ENCODE results near the gene FGF1. TPM values are rescaled to one million over a fixed set of nuclear protein-coding genes. Genes with fewer than 3 reads are reported as not detected.

The FGF1 gene
- total and polyA plus RNA-seq, 2 of the 4 experiments (the other 2 are of a cell fraction): 7.6 to 7.7 TPM

DNA sequence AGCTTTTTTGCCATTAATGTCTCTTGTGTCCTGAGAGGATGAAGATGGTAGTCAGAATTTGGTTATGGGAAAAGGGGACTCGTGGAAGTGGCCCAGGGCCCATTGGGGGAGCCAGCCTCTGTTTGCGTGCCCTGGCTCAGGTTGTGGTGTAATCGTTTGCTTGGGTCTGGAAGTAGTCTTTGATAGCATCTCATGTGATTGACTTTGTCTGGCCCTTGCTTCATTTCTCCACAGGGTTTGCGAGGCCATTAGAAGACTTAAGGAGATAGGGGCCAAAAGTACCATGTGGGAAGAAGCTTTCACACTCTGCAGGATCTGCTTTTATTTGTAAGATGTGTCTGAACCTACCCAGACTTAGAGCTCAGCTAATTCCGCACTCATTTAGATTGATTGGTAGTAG, 114.5 kb downstream of the FGF1 start:
- in situ Hi-C loops (cut with MboI; ENCODE audit: low sequenced_read_pairs): no loop called here
- ChIA-PET CTCF (no interaction called here), POLR2A (ENCODE audit: unreplicated experiment) (no interaction called here)

More for the DNA sequence above, 114.5 kb downstream of the FGF1 start:
- H3K4ac ChIP-seq (ENCODE audit: low read depth, low read length): no peak overlapping the region
- no peak overlapping the region; a peak in 1 of 4 replicates for H4K8ac ChIP-seq (ENCODE audit: low read depth in 2 of 2, low read length in 2 of 2)
- no peak overlapping the region for H2BK5ac ChIP-seq (ENCODE audit: low read depth, low read length, poor library complexity, severe bottlenecking)
- H3K56ac ChIP-seq (ENCODE audit: extremely low read depth, insufficient read depth, low read length): no peak overlapping the region
- H3K9ac ChIP-seq (ENCODE audit: low read depth, low read length): no peak overlapping the region
- no peaks in the 10 kb centered on the region for H3K79me1 ChIP-seq (ENCODE audit: low read depth in 1 of 2, low read length in 2 of 2)
- no peak for TF ChIP-seq MXI1 (IDR thresholded peaks at IDR 0.05; ENCODE audit: borderline replicate concordance, low read depth, low read length)
- no peak for TF ChIP-seq RFX5 (IDR thresholded peaks at IDR 0.05; ENCODE audit: low read depth, low read length)
- no peak for TF ChIP-seq FOS (IDR thresholded peaks at IDR 0.05; ENCODE audit: low read depth, low read length)
- TF ChIP-seq SMC3 (IDR thresholded peaks at IDR 0.05; ENCODE audit: low read depth, low read length): no peak
- TF ChIP-seq POLR2A (IDR thresholded peaks at IDR 0.05; ENCODE audit: low read depth, low read length): no peak
- no peak for TF ChIP-seq RCOR1 (IDR thresholded peaks at IDR 0.05; ENCODE audit: insufficient replicate concordance, low read length)
- no peak for TF ChIP-seq CHD1 (IDR thresholded peaks at IDR 0.05; ENCODE audit: low read depth, low read length)
- no peak for TF ChIP-seq NFE2L2 (IDR thresholded peaks at IDR 0.05; ENCODE audit: low read depth, low read length)
- TF ChIP-seq, protein P1, sequence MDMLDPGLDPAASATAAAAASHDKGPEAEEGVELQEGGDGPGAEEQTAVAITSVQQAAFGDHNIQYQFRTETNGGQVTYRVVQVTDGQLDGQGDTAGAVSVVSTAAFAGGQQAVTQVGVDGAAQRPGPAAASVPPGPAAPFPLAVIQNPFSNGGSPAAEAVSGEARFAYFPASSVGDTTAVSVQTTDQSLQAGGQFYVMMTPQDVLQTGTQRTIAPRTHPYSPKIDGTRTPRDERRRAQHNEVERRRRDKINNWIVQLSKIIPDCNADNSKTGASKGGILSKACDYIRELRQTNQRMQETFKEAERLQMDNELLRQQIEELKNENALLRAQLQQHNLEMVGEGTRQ (IDR thresholded peaks at IDR 0.05; ENCODE audit: low read depth, low read length): no peak
- TF ChIP-seq BHLHE40 (IDR thresholded peaks at IDR 0.05; ENCODE audit: low read depth, low read length): no peak
- TF ChIP-seq, protein P2, sequence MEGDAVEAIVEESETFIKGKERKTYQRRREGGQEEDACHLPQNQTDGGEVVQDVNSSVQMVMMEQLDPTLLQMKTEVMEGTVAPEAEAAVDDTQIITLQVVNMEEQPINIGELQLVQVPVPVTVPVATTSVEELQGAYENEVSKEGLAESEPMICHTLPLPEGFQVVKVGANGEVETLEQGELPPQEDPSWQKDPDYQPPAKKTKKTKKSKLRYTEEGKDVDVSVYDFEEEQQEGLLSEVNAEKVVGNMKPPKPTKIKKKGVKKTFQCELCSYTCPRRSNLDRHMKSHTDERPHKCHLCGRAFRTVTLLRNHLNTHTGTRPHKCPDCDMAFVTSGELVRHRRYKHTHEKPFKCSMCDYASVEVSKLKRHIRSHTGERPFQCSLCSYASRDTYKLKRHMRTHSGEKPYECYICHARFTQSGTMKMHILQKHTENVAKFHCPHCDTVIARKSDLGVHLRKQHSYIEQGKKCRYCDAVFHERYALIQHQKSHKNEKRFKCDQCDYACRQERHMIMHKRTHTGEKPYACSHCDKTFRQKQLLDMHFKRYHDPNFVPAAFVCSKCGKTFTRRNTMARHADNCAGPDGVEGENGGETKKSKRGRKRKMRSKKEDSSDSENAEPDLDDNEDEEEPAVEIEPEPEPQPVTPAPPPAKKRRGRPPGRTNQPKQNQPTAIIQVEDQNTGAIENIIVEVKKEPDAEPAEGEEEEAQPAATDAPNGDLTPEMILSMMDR (conservative IDR thresholded peaks at IDR 0.05; ENCODE audit: low read depth, low read length): no peak
- no peak for TF ChIP-seq MAZ (IDR thresholded peaks at IDR 0.05; ENCODE audit: borderline replicate concordance, low read depth, low read length)
- TF ChIP-seq MAFK (IDR thresholded peaks at IDR 0.05; ENCODE audit: low read depth, low read length): no peak
- TF ChIP-seq, protein P3, sequence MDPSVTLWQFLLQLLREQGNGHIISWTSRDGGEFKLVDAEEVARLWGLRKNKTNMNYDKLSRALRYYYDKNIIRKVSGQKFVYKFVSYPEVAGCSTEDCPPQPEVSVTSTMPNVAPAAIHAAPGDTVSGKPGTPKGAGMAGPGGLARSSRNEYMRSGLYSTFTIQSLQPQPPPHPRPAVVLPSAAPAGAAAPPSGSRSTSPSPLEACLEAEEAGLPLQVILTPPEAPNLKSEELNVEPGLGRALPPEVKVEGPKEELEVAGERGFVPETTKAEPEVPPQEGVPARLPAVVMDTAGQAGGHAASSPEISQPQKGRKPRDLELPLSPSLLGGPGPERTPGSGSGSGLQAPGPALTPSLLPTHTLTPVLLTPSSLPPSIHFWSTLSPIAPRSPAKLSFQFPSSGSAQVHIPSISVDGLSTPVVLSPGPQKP (IDR thresholded peaks at IDR 0.05; ENCODE audit: borderline replicate concordance, low read depth, low read length): no peak
- TF ChIP-seq CEBPB (IDR thresholded peaks at IDR 0.05; ENCODE audit: low read depth, low read length): no peak
- no peak for TF ChIP-seq RAD21 (IDR thresholded peaks at IDR 0.05; ENCODE audit: low read length)
- DNase-seq (no peak), ATAC-seq (ENCODE audit: low read depth) (no peak)
- H4K5ac ChIP-seq (ENCODE audit: low read depth, low read length): no peak overlapping the region
- peaks cover 10% of the 10 kb centered on the region for H3K4me1 ChIP-seq (ENCODE audit: control insufficient read depth, insufficient read depth, low read length)
- no peak overlapping the region for H3K14ac ChIP-seq (replicated peaks; ENCODE audit: low read depth, low read length)
- H2BK20ac ChIP-seq (ENCODE audit: low read depth, low read length): no peak overlapping the region
- WGBS, 2 experiments (ENCODE audit: extremely low coverage in 2 of 2, insufficient read length in 1 of 2): no CpG with 5 or more reads among the region's 5 CpGs
- intact Hi-C loops (cut with micrococcal nuclease) (no loop called here), dilution Hi-C loops (cut with HindIII; ENCODE audit: low sequenced_read_pairs, unreplicated experiment) (no loop called here)
- no peak overlapping the region for H3K23ac ChIP-seq (ENCODE audit: low read depth, low read length)
- H3K18ac ChIP-seq (ENCODE audit: low read depth, low read length): no peak overlapping the region
- H3K36me3 ChIP-seq (ENCODE audit: control insufficient read depth, insufficient read depth, low read length): no peaks in the 10 kb centered on the region
- H3K9me3 ChIP-seq (ENCODE audit: control insufficient read depth, insufficient read depth, low read length): no peaks in the 10 kb centered on the region
- no peak overlapping the region for H3K4me3 ChIP-seq (ENCODE audit: insufficient read depth, low read depth, low read length)
- H3K27ac ChIP-seq (ENCODE audit: insufficient read depth, low read length): no peak overlapping the region
- H2AFZ ChIP-seq (replicated peaks; ENCODE audit: low read length, poor library complexity): no peak overlapping the region
- no peak overlapping the region for H2BK120ac ChIP-seq (ENCODE audit: low read depth, low read length)
- H2AK5ac ChIP-seq (ENCODE audit: low read depth, low read length): no peak overlapping the region
- peaks cover 5% of the 10 kb centered on the region; the same call in 1 of the 2 replicates for H3K9me1 ChIP-seq (ENCODE audit: insufficient read depth, low read length)
- H4K91ac ChIP-seq (ENCODE audit: insufficient read depth, low read depth, low read length): no peak overlapping the region
- BruUV-seq (replicated peaks): no TSS peak
- H2BK15ac ChIP-seq (ENCODE audit: low read depth, low read length): no peak overlapping the region
- no peak overlapping the region for H3K4me2 ChIP-seq (ENCODE audit: low read depth, low read length)
- no peaks in the 10 kb centered on the region for H3K27me3 ChIP-seq (ENCODE audit: control insufficient read depth, insufficient read depth, low read length)
- no peak overlapping the region for H2AK9ac ChIP-seq (replicated peaks; ENCODE audit: low read depth, low read length, poor library complexity)
- no peaks in the 10 kb centered on the region for H4K20me1 ChIP-seq (ENCODE audit: insufficient read depth, low read length)
